SK-N-MC (cell line): ENCODE data around the gene IGF2R.

Source experiments
- EZH2 ChIP-seq: fragments of 200-600 bp; sonication (generic); IDR thresholded peaks from one replicate; pipeline ENCODE4 v1.6.1; 2017; ENCODE audit warnings: antibody characterized with exemption
- FOXP2 ChIP-seq: optimal IDR thresholded peaks from 2 replicates; pipeline ENCODE3; 2011; ENCODE audit warnings: mild to moderate bottlenecking, moderate library complexity; ENCODE audit not compliant: insufficient read depth; ENCODE audit errors: extremely low read length, control extremely low read depth
- POLR2AphosphoS5 ChIP-seq: IDR thresholded peaks from 2 replicates; pipeline ENCODE4 v1.6.1; 2012; ENCODE audit warnings: mild to moderate bottlenecking, low read depth, low read length, borderline replicate concordance

DNA sequence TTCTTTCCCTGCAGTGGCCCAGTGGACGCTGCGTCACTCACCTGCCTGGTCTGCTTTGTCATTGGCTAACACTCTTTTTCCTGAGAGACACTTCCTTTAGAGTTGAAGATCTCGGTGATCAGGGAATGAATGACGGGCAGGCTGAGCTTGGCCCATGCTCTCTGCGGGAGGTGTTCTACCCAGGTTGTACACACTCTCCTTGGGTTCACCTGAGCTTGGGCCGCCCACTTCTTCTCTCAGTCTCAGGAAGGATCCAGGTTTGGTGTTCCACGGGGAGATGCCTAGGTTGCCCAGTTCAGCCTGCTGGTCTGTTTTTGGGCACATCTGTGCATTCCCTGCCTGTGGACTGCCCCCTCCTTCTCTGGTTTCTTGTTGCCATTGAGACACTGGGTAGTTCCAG is 86.0 kb downstream of the IGF2R start:
- TF ChIP-seq EZH2 (no peak), POLR2AphosphoS5 (no peak), FOXP2 (no peak)
